Upper lobe of left lung (tissue), 6 donors: ENCODE data around the gene TRIM31. TPM values are rescaled to one million over a fixed set of nuclear protein-coding genes. Genes with fewer than 3 reads are reported as not detected.

Experiments used
- ATAC-seq, 2 donors: fragments of 200-7000 bp; cut with Tn5 transposase; one replicate each; pipeline ENCODE4 v1.9.1; 2022; ENCODE audit warnings: mild to moderate bottlenecking in 2 of 2, moderate library complexity in 2 of 2; ENCODE audit not compliant: low FRiP score in 2 of 2
- DNase-seq, 2 donors: peaks; one replicate each; pipeline ENCODE4 v3.0.0-alpha.2; 2019 to 2020
- H3K27ac ChIP-seq, 4 donors: fragments of 200-600 bp; sonication (generic); one replicate each; pipeline ENCODE4 v1.5.1; 2016 to 2019
- H3K27me3 ChIP-seq, 4 donors: fragments of 200-600 bp; sonication (generic); one replicate each; pipeline ENCODE4 v1.5.1; 2017 to 2019
- H3K36me3 ChIP-seq, 4 donors: fragments of 200-600 bp; sonication (generic); one replicate each; pipeline ENCODE4 v1.5.1; 2016 to 2019
- H3K4me1 ChIP-seq, 4 donors: fragments of 200-600 bp; sonication (generic); one replicate each; pipeline ENCODE4 v1.5.1; 2018 to 2019
- H3K4me3 ChIP-seq, 4 donors: fragments of 200-600 bp; sonication (generic); one replicate each; pipeline ENCODE4 v1.5.1; 2017 to 2019; ENCODE audit warnings: mild to moderate bottlenecking in 2 of 4, moderate library complexity in 1 of 4
- H3K9me3 ChIP-seq, 4 donors: fragments of 200-600 bp; sonication (generic); one replicate each; pipeline ENCODE4 v1.5.1; 2018 to 2019
- EP300 ChIP-seq, 4 donors: sonication (generic); formaldehyde crosslinking; IDR thresholded peaks; one replicate each; pipeline ENCODE4 v1.5.1; 2017; ENCODE audit warnings: antibody characterized with exemption in 4 of 4, control low read depth in 2 of 4
- POLR2A ChIP-seq, 4 donors: fragments of 450-650 bp; IDR thresholded peaks; one replicate each; pipeline ENCODE4 v1.5.1; 2016 to 2017; ENCODE audit warnings: antibody characterized with exemption in 4 of 4, mild to moderate bottlenecking in 2 of 4
- POLR2AphosphoS5 ChIP-seq, 2 donors: sonication (generic); formaldehyde crosslinking; IDR thresholded peaks; one replicate each; pipeline ENCODE4 v1.5.1; 2017; ENCODE audit warnings: antibody characterized with exemption in 2 of 2
- WGBS, 2 donors: methylation state at CpG; one replicate each; pipeline ENCODE4 v1.1.5; 2017 to 2018; 5-methylcytosine and 5-hydroxymethylcytosine counted together
- total RNA-seq, 6 donors: library from RNA; depleted of rRNA in 4 of 6; stranded (reverse); fragments of >200 nt in 4 of 6; gene quantifications; one replicate each; pipeline versions ENCODE4 v1.1.0 to v1.2.1, GENCODE V29; 2016 to 2021
- TF ChIP-seq, protein P1 (sequence below), 6 experiments: fragments of 450-650 bp in 4 of 6; fragments of 200-600 bp in 2 of 6; sonication (generic) in 2 of 6; IDR thresholded peaks; one replicate each; pipeline ENCODE4 v1.5.1; 2016 to 2019; ENCODE audit warnings: antibody characterized with exemption in 6 of 6
- donor health status: DM: no; HTN: no; CAD: no; lungs with moderate emphysema.
- donor health status: DM: no; HTN: yes; CAD: no; lungs with severe emphysema.

The TRIM31 gene
- total RNA-seq, 6 donors from 2014 or later = 0.17 to 0.79 TPM; not detected in 4

DNA sequence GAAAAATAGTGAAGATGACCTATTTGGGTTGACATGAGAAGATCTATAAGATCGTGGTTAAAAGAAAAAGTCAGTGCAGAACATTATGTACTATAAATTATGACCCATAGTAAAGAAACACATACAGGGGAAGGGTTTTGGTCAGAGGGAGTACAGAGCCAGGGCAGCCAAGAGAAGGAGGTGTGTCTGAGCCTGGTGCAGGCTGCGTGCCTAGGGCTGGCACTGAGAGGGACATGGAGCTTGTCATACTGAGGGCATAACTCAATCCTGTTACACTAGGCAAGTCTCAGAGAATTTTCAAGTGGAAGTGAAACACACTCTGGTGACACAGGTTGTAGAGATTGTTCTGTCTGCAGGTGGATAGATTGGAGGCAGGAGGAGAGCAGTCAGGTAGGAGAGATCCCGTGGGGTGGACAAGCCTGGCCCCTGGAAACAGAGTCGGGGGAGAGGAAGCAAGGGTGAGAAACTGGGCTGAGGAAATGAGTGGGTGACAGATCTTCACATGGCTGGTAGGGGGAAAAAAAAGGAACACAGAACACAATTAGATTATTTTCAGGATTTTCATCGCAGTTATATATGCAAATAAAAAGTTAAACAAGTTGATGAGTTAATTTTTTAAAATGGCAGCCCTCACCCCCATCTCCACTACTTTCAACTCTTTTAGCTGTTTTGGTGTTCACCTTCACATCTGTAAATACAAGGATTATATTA lies 18.8 kb downstream of the TRIM31 start:
- 71 to 75% methylated on average over 4 of the region's 5 CpGs for WGBS, 2 donors

DNA sequence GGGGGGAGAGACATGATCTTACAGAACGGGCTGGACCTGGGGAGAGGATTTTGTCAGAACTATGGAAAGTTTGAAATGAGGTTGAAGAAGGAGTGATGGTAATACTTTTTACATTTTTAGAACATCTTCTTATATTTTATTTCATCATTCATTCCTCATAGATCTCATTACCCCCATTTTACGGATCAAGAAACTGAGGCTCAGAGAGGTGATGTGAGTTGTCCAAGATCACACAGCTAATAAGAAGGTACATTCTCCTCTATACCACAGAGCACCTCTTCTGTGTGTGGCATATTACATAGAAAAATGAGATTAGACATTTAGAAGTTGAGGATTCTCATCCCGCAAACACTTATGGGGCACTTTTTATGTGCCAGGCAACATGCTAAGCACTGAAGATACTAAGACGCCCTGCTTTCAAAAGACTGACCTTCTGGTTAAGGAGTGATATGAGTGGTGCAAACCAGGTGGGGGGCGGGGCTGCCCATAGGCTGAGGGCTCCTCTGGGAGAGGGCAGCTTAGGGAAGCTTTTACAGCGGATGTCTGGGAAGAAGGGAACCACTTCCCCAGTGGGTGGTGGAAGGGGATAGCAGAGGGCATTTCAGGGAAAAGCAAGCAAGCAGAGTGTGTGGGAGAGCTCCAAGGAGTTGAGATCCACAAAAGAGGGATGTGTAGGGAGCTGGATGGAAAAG lies 19.9 kb downstream of the TRIM31 start:
- H3K27me3 ChIP-seq = no peaks in the 10 kb centered on the region
- DNase-seq (no peak), ATAC-seq (no peak)
- H3K4me3 ChIP-seq = no peak overlapping the region
- WGBS, 2 donors = 73 to 80% methylated on average over 6 of the region's 6 CpGs
- H3K4me1 ChIP-seq = peaks cover 0 to 4% (median 0%) of the 10 kb centered on the region in 4 donors
- TF ChIP-seq POLR2AphosphoS5 (IDR thresholded peaks at IDR 0.05) (no peak), POLR2A (IDR thresholded peaks at IDR 0.05) (no peak), EP300 (IDR thresholded peaks at IDR 0.05) (no peak)
- TF ChIP-seq, protein P1, sequence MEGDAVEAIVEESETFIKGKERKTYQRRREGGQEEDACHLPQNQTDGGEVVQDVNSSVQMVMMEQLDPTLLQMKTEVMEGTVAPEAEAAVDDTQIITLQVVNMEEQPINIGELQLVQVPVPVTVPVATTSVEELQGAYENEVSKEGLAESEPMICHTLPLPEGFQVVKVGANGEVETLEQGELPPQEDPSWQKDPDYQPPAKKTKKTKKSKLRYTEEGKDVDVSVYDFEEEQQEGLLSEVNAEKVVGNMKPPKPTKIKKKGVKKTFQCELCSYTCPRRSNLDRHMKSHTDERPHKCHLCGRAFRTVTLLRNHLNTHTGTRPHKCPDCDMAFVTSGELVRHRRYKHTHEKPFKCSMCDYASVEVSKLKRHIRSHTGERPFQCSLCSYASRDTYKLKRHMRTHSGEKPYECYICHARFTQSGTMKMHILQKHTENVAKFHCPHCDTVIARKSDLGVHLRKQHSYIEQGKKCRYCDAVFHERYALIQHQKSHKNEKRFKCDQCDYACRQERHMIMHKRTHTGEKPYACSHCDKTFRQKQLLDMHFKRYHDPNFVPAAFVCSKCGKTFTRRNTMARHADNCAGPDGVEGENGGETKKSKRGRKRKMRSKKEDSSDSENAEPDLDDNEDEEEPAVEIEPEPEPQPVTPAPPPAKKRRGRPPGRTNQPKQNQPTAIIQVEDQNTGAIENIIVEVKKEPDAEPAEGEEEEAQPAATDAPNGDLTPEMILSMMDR (IDR thresholded peaks at IDR 0.05) = no peak
- H3K36me3 ChIP-seq = no peaks in the 10 kb centered on the region
- H3K9me3 ChIP-seq = no peaks in the 10 kb centered on the region
- H3K27ac ChIP-seq = no peak overlapping the region

More for the DNA sequence above, 18.8 kb downstream of the TRIM31 start:
- Histone ChIP-seq H3K27me3 (no peaks in the 10 kb centered on the region), H3K4me1 (peaks cover 0 to 4% (median 0%) of the 10 kb centered on the region in 4 donors), H3K9me3 (no peaks in the 10 kb centered on the region), H3K36me3 (no peaks in the 10 kb centered on the region), H3K27ac (no peak overlapping the region), H3K4me3 (no peak overlapping the region)
- TF ChIP-seq, protein P1 (IDR thresholded peaks at IDR 0.05) = no peak
- TF ChIP-seq POLR2AphosphoS5 (IDR thresholded peaks at IDR 0.05) (no peak), EP300 (IDR thresholded peaks at IDR 0.05) (no peak), POLR2A (IDR thresholded peaks at IDR 0.05) (no peak)
- DNase-seq (no peak), ATAC-seq (no peak)

DNA sequence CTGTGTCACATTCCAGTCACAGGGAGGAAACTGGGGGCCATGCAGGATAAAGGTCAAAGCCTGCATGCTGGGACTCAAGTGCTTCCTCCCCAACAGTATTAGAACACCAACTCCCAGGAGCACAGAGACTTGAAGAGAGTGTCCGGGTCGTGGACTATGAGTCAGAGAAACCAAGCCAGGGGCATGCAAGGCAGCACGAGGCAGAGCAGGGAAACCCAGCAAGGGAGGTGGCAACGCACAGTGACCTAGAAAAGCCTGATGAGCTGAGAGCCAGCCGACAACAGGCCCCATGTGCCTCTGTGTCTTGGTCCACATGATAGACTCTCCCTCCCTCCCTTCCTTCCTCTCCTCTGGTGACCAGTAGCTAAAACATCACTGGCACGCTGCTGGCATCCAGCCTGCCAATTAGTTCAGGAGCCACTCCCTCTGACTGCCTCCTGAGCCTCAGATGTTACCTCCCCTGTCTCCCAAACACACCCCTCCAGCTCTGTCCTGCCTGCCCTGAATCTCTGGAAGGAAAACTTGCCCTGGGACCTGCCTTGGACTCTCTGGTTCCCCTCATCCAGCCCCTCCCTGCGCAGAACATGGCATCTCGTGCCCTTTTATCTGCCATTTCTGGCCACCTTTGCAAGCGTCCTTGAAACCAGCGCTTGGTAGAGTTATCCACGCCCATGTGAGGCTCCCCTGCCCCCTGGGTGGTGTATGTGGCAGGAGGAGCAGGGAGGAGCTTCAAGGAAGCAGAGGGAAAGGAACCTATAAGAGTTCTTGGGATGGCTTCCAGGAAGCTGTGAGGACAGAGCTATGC lies 21.1 kb downstream of the TRIM31 start:
- peak in 1 of 2 donors; percentile 69 for DNase-seq

DNA sequence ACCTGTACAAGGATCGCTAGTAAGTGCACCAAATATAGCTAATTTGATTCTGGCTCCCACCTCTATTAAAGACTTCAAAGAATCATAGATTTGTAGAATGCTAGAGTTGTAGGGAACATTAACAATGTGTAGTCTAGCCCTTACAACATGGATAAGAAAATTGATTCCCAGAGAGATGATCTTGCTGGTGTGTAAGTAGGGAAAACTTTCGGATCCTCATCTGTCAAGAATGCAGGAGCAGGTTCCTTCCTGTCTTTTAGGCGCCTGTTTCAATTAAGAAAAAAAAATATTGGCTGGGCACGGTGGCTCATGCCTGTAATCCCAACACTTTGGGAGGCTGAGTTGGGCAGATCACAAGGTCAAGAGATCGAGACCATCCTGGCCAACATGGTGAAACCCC lies 25.0 kb downstream of the TRIM31 start:
- no peak for DNase-seq
- no peak overlapping the region for H3K4me3 ChIP-seq
- H3K36me3 ChIP-seq = no peaks in the 10 kb centered on the region
- no peaks in the 10 kb centered on the region for H3K27me3 ChIP-seq
- 71 to 78% methylated on average over 5 of the region's 5 CpGs for WGBS, 2 donors
- H3K27ac ChIP-seq = no peak overlapping the region
- TF ChIP-seq POLR2A (IDR thresholded peaks at IDR 0.05) = no peak
- TF ChIP-seq POLR2AphosphoS5 (IDR thresholded peaks at IDR 0.05) = no peak
- no peak for TF ChIP-seq EP300 (IDR thresholded peaks at IDR 0.05)
- TF ChIP-seq, protein P1 (IDR thresholded peaks at IDR 0.05) = no peak
- H3K9me3 ChIP-seq = no peaks in the 10 kb centered on the region
- H3K4me1 ChIP-seq = peaks cover 0 to 4% (median 0%) of the 10 kb centered on the region in 4 donors
- ATAC-seq = no peak

More for the DNA sequence above, 21.1 kb downstream of the TRIM31 start:
- Histone ChIP-seq H3K4me3 (peak overlapping the region in 1 of 4 donors; percentile 3), H3K4me1 (peaks cover 0 to 4% (median 0%) of the 10 kb centered on the region in 4 donors), H3K9me3 (no peaks in the 10 kb centered on the region), H3K27ac (peak overlapping the region in 1 of 4 donors; percentile 65), H3K36me3 (no peaks in the 10 kb centered on the region), H3K27me3 (no peaks in the 10 kb centered on the region)
- ATAC-seq = peak; percentile 61 to 86
- 46 to 61% methylated on average over 8 to 11 of the region's 11 CpGs for WGBS, 2 donors
- peak in 1 of 4 donors; percentile 17 for TF ChIP-seq POLR2A (IDR thresholded peaks at IDR 0.05)
- TF ChIP-seq, protein P1 (IDR thresholded peaks at IDR 0.05) = no peak
- no peak for TF ChIP-seq EP300 (IDR thresholded peaks at IDR 0.05)
- TF ChIP-seq POLR2AphosphoS5 (IDR thresholded peaks at IDR 0.05) = no peak
